DND-41 (cell line): ENCODE data around the gene RAB37.

Experiments
- CTCF ChIP-seq: IDR thresholded peaks from 2 replicates; pipeline ENCODE4 v1.5.1; 2012; ENCODE audit warnings: borderline replicate concordance, low read length, moderate library complexity, mild to moderate bottlenecking; ENCODE audit not compliant: poor library complexity, severe bottlenecking; ENCODE audit errors: extremely low read depth
- EZH2 ChIP-seq: IDR thresholded peaks from 3 replicates; pipeline ENCODE4 v1.6.1; 2012; ENCODE audit warnings: borderline replicate concordance, low read depth, mild to moderate bottlenecking, moderate library complexity, low read length, inconsistent platforms; ENCODE audit not compliant: severe bottlenecking

- TF ChIP-seq CTCF (no peak), EZH2 (no peak)
Observed at GRCh38 chr17:74769856-74770497, 32.9 kb downstream of the RAB37 start.
